ENCODE results near the gene ARVCF. TPM values are rescaled to one million over a fixed set of nuclear protein-coding genes. Genes with fewer than 3 reads are reported as not detected.

Gene ARVCF
- total and polyA plus RNA-seq, 2 donors (not counting 3 experiments of a cell fraction or from before 2014, with no cell fraction given): 81.3 to 105 TPM

GRCh38 chr22:19971276-19972124 lies 45.1 kb downstream of the ARVCF start:
- CTCF ChIA-PET: interaction anchor here (0.8 to 12.2 kb wide), 4 partner anchors 13 to 110 kb away, joined by 3 to 304 read pairs (median 4); no protein-coding TSS in a partner anchor
- POLR2A ChIA-PET: interaction anchor here (1.1 kb wide), 1 partner anchor 42 kb away, joined by 4 read pairs; no protein-coding TSS in a partner anchor
- no peak overlapping the region for H3K27ac ChIP-seq (ENCODE audit: insufficient read depth, low read depth, low read length)
- intact Hi-C loops (cut with micrococcal nuclease): no loop called here
- dilution Hi-C loops (cut with MboI; ENCODE audit: extremely low pct_ligation_motif_present, low sequenced_read_pairs): no loop called here
- H3K4me2 ChIP-seq (ENCODE audit: insufficient read depth, low read length): no peak overlapping the region
- no TSS peak for BruUV-seq (replicated peaks)
- no peaks in the 10 kb centered on the region for H3K9me3 ChIP-seq (replicated peaks; ENCODE audit: control insufficient read depth, insufficient read depth, low read length)
- H3K36me3 ChIP-seq (ENCODE audit: control insufficient read depth in 2 of 2, extremely low read depth in 1 of 2, insufficient read depth in 2 of 2, low read length in 2 of 2): peaks cover 14 to 53% of the 10 kb centered on the region in 2 experiments
- peaks cover 33% of the 10 kb centered on the region for H3K4me1 ChIP-seq (ENCODE audit: control insufficient read depth, extremely low read depth, insufficient read depth, low read length)
- FAIRE-seq (no peak), DNase-seq (ENCODE audit: low read depth, low spot score) (no peak)
- no peaks in the 10 kb centered on the region for H3K27me3 ChIP-seq (ENCODE audit: control insufficient read depth in 2 of 2, insufficient read depth in 2 of 2, low read length in 2 of 2)
- H3K79me2 ChIP-seq (ENCODE audit: control insufficient read depth, insufficient read depth, low read length): no peaks in the 10 kb centered on the region
- no peaks in the 10 kb centered on the region for H3K9me1 ChIP-seq (replicated peaks; ENCODE audit: control insufficient read depth, extremely low read depth, insufficient read depth, low read length)
- no peak overlapping the region for H2AFZ ChIP-seq (ENCODE audit: low read depth, low read length)
- no peak overlapping the region for H3K4me3 ChIP-seq (replicated peaks in 1 of 3; ENCODE audit: insufficient read depth in 1 of 3, low read depth in 1 of 3, low read length in 3 of 3)
- no peak overlapping the region for H3K9ac ChIP-seq (replicated peaks; ENCODE audit: extremely low read depth, insufficient read depth, low read length)
- no peaks in the 10 kb centered on the region for H4K20me1 ChIP-seq (replicated peaks; ENCODE audit: control insufficient read depth, extremely low read depth, insufficient read depth, low read length)
- TF ChIP-seq EZH2 (IDR thresholded peaks at IDR 0.05; ENCODE audit: borderline replicate concordance, low read depth, low read length, severe bottlenecking) (no peak), MAX (IDR thresholded peaks at IDR 0.05; ENCODE audit: insufficient read depth, insufficient read length) (no peak), CTCF (IDR thresholded peaks at IDR 0.05; ENCODE audit: extremely low read depth in 1 of 2, insufficient read depth in 1 of 2, low read depth in 1 of 2, low read length in 2 of 2) (no peak), MYC (IDR thresholded peaks at IDR 0.05; ENCODE audit: low read depth, low read length) (no peak), JUN (IDR thresholded peaks at IDR 0.05; ENCODE audit: borderline replicate concordance, insufficient read depth, insufficient read length, low read depth) (no peak), POLR2AphosphoS5 (IDR thresholded peaks at IDR 0.05; ENCODE audit: insufficient read depth, low read depth, low read length) (peak; percentile 7), POLR2A (IDR thresholded peaks at IDR 0.05; ENCODE audit: low read depth, low read length) (peak; percentile 48), GATA2 (IDR thresholded peaks at IDR 0.05; ENCODE audit: insufficient read depth, insufficient read length, low read depth, low read length) (no peak), FOS (IDR thresholded peaks at IDR 0.05; ENCODE audit: borderline replicate concordance, insufficient read depth, low read length) (no peak)

Measured in endothelial cell of umbilical vein (primary cell).